ENCODE results near the gene USP22. TPM values are rescaled to one million over a fixed set of nuclear protein-coding genes. Genes with fewer than 3 reads are reported as not detected.
"Not testable (repeated sequence)": the region's sequence is repeated elsewhere in the genome, so short reads cannot be mapped to it uniquely, and the experiment has no call there.

USP22 gene
- total and polyA plus RNA-seq, 2 of the 4 experiments (the other 2 are of a cell fraction): 161 to 319 TPM

GRCh38 chr17:21058098-21058893 is 15.5 kb upstream of the USP22 start:
- no peak overlapping the region for H3K23ac ChIP-seq (ENCODE audit: low read depth, low read length)
- BruUV-seq (replicated peaks): no TSS peak
- H3K9me3 ChIP-seq (ENCODE audit: control insufficient read depth, insufficient read depth, low read length): no peaks in the 10 kb centered on the region
- no peak overlapping the region for H4K5ac ChIP-seq (ENCODE audit: low read depth, low read length)
- H3K79me1 ChIP-seq (ENCODE audit: low read depth in 1 of 2, low read length in 2 of 2): no peaks in the 10 kb centered on the region
- no peaks in the 10 kb centered on the region for H4K20me1 ChIP-seq (ENCODE audit: insufficient read depth, low read length)
- no peak overlapping the region for H4K8ac ChIP-seq (ENCODE audit: low read depth in 2 of 2, low read length in 2 of 2)
- no peaks in the 10 kb centered on the region for H3K4me1 ChIP-seq (ENCODE audit: control insufficient read depth, insufficient read depth, low read length)
- DNase-seq (peak; percentile 45), ATAC-seq (ENCODE audit: low read depth) (peak; percentile 82)
- H2AK9ac ChIP-seq (replicated peaks; ENCODE audit: low read depth, low read length, poor library complexity): no peak overlapping the region
- ChIA-PET CTCF (no interaction called here), POLR2A (ENCODE audit: unreplicated experiment) (no interaction called here)
- WGBS, 2 experiments (ENCODE audit: extremely low coverage in 2 of 2, insufficient read length in 1 of 2): 100% methylated on average over 1 of the region's 5 CpGs; no CpG with 5 or more reads in 1 of the 2 experiments
- no peak overlapping the region for H4K91ac ChIP-seq (ENCODE audit: insufficient read depth, low read depth, low read length)
- intact Hi-C loops (cut with micrococcal nuclease): loop anchor here (5.0 kb wide), 1 partner anchor 39 kb away; no protein-coding TSS in a partner anchor
- no peak overlapping the region for H3K18ac ChIP-seq (ENCODE audit: low read depth, low read length)
- dilution Hi-C loops (cut with HindIII; ENCODE audit: low sequenced_read_pairs, unreplicated experiment): no loop called here
- H3K27me3 ChIP-seq (ENCODE audit: control insufficient read depth, insufficient read depth, low read length): peaks cover 13% of the 10 kb centered on the region
- H2AFZ ChIP-seq (replicated peaks; ENCODE audit: low read length, poor library complexity): no peak overlapping the region
- H2BK120ac ChIP-seq (ENCODE audit: low read depth, low read length): no peak overlapping the region
- H3K9me1 ChIP-seq (ENCODE audit: insufficient read depth, low read length): no peaks in the 10 kb centered on the region
- no peak overlapping the region for H2BK5ac ChIP-seq (ENCODE audit: low read depth, low read length, poor library complexity, severe bottlenecking)
- no peak overlapping the region for H2AK5ac ChIP-seq (ENCODE audit: low read depth, low read length)
- H3K4me3 ChIP-seq (ENCODE audit: insufficient read depth, low read depth, low read length): no peak overlapping the region
- in situ Hi-C loops (cut with MboI; ENCODE audit: low sequenced_read_pairs): no loop called here
- no peak overlapping the region for H2BK15ac ChIP-seq (ENCODE audit: low read depth, low read length)
- no peak overlapping the region for H3K4ac ChIP-seq (ENCODE audit: low read depth, low read length)
- no peak overlapping the region for H3K9ac ChIP-seq (ENCODE audit: low read depth, low read length)
- TF ChIP-seq MAZ (IDR thresholded peaks at IDR 0.05; ENCODE audit: borderline replicate concordance, low read depth, low read length): peak; percentile 52; the same call in 1 of the 2 replicates
- peak; percentile 25 for TF ChIP-seq RAD21 (IDR thresholded peaks at IDR 0.05; ENCODE audit: low read length)
- no peak for TF ChIP-seq FOS (IDR thresholded peaks at IDR 0.05; ENCODE audit: low read depth, low read length)
- TF ChIP-seq CTCF (conservative IDR thresholded peaks at IDR 0.05; ENCODE audit: low read depth, low read length): peak; percentile 27; the same call in 1 of the 2 replicates
- H3K14ac ChIP-seq (replicated peaks; ENCODE audit: low read depth, low read length): no peak overlapping the region
- no peak overlapping the region for H3K27ac ChIP-seq (ENCODE audit: insufficient read depth, low read length)
- H2BK20ac ChIP-seq (ENCODE audit: low read depth, low read length): no peak overlapping the region
- H3K36me3 ChIP-seq (ENCODE audit: control insufficient read depth, insufficient read depth, low read length): no peaks in the 10 kb centered on the region
- H3K4me2 ChIP-seq (ENCODE audit: low read depth, low read length): no peak overlapping the region
- H3K56ac ChIP-seq (ENCODE audit: extremely low read depth, insufficient read depth, low read length): no peak overlapping the region

- H4K91ac ChIP-seq (ENCODE audit: insufficient read depth, low read depth, low read length); H2BK15ac ChIP-seq (ENCODE audit: low read depth, low read length); H2BK120ac ChIP-seq (ENCODE audit: low read depth, low read length); DNase-seq; H4K8ac ChIP-seq (ENCODE audit: low read depth in 2 of 2, low read length in 2 of 2); dilution Hi-C loops (cut with HindIII; ENCODE audit: low sequenced_read_pairs, unreplicated experiment); H3K56ac ChIP-seq (ENCODE audit: extremely low read depth, insufficient read depth, low read length); H3K18ac ChIP-seq (ENCODE audit: low read depth, low read length); ATAC-seq (ENCODE audit: low read depth); H2BK20ac ChIP-seq (ENCODE audit: low read depth, low read length); H3K4me1 ChIP-seq (ENCODE audit: control insufficient read depth, insufficient read depth, low read length); H2BK5ac ChIP-seq (ENCODE audit: low read depth, low read length, poor library complexity, severe bottlenecking); H3K36me3 ChIP-seq (ENCODE audit: control insufficient read depth, insufficient read depth, low read length); H3K9me3 ChIP-seq (ENCODE audit: control insufficient read depth, insufficient read depth, low read length); H4K20me1 ChIP-seq (ENCODE audit: insufficient read depth, low read length); H4K5ac ChIP-seq (ENCODE audit: low read depth, low read length); H3K79me1 ChIP-seq (ENCODE audit: low read depth in 1 of 2, low read length in 2 of 2); H2AFZ ChIP-seq (replicated peaks; ENCODE audit: low read length, poor library complexity); H3K4ac ChIP-seq (ENCODE audit: low read depth, low read length); intact Hi-C loops (cut with micrococcal nuclease); H3K27me3 ChIP-seq (ENCODE audit: control insufficient read depth, insufficient read depth, low read length); H3K23ac ChIP-seq (ENCODE audit: low read depth, low read length); in situ Hi-C loops (cut with MboI; ENCODE audit: low sequenced_read_pairs); H3K9me1 ChIP-seq (ENCODE audit: insufficient read depth, low read length); H3K14ac ChIP-seq (replicated peaks; ENCODE audit: low read depth, low read length); H3K9ac ChIP-seq (ENCODE audit: low read depth, low read length); H3K4me2 ChIP-seq (ENCODE audit: low read depth, low read length); H3K4me3 ChIP-seq (ENCODE audit: insufficient read depth, low read depth, low read length); H2AK5ac ChIP-seq (ENCODE audit: low read depth, low read length); POLR2A ChIA-PET (ENCODE audit: unreplicated experiment); H2AK9ac ChIP-seq (replicated peaks; ENCODE audit: low read depth, low read length, poor library complexity); H3K27ac ChIP-seq (ENCODE audit: insufficient read depth, low read length); BruUV-seq (replicated peaks): not testable (repeated sequence)
- no CpG with 5 or more reads among the region's 8 CpGs for WGBS, 2 experiments (ENCODE audit: extremely low coverage in 2 of 2, insufficient read length in 1 of 2)
- CTCF ChIA-PET: interaction anchor here (1.5 kb wide), 1 partner anchor 9 kb away, joined by 6 read pairs; the partner anchor contains the start of gene USP22
Measured at GRCh38 chr17:21053056-21053455, 10.2 kb upstream of the USP22 start.
